ENCODE results near the gene MACROH2A1. TPM values are rescaled to one million over a fixed set of nuclear protein-coding genes. Genes with fewer than 3 reads are reported as not detected.
A peak's percentile ranks its signal among the peaks of the same experiment; 100 is the strongest.

Gene MACROH2A1
- total and polyA plus RNA-seq, 2 experiments from 2014 or later, result 64.9 to 81.6 TPM

- Histone ChIP-seq H3K27ac (ENCODE audit: low read depth) (no peak overlapping the region), H3K9me2 (ENCODE audit: insufficient read depth) (no peaks in the 10 kb centered on the region), H3K36me3 (ENCODE audit: insufficient read depth) (no peaks in the 10 kb centered on the region), H3K79me2 (replicated peaks; ENCODE audit: insufficient read depth) (peaks cover 26% of the 10 kb centered on the region), H3F3A (replicated peaks; ENCODE audit: low read depth) (peaks cover 15% of the 10 kb centered on the region), H4K20me1 (replicated peaks; ENCODE audit: insufficient read depth) (peaks cover 30% of the 10 kb centered on the region), H3K4me1 (ENCODE audit: insufficient read depth) (peaks cover 50% of the 10 kb centered on the region), H2AFZ (peak overlapping the region; percentile 84), H3K27me3 (ENCODE audit: insufficient read depth) (peaks cover 89% of the 10 kb centered on the region), H3K4me3 (peak overlapping the region; percentile 78), H3K4me2 (peak overlapping the region; percentile 88)
- Mint-ChIP-seq H3K4me3 (peak overlapping the region; percentile 79), H3K36me3 (ENCODE audit: low read depth) (no peaks in the 10 kb centered on the region), H3K27me3 (ENCODE audit: insufficient read depth, low read depth, poor library complexity) (peaks cover 36% of the 10 kb centered on the region), H3K9me3 (no peaks in the 10 kb centered on the region), H3K4me1 (peaks cover 63% of the 10 kb centered on the region), H3K27ac (peak overlapping the region; percentile 77)
- peak; percentile 88 for DNase-seq (ENCODE audit: low spot score)
- TF ChIP-seq CREB1 (CRISPR knock-in tag; IDR thresholded peaks at IDR 0.05; ENCODE audit: low read depth), result peak; percentile 34
- no peak for TF ChIP-seq ZNF114 (CRISPR knock-in tag; IDR thresholded peaks at IDR 0.05)
- no peak for TF ChIP-seq CTCF (conservative IDR thresholded peaks at IDR 0.05; ENCODE audit: low read depth in 2 of 2)
- TF ChIP-seq NANOG (IDR thresholded peaks at IDR 0.05; ENCODE audit: borderline replicate concordance), result peak; percentile 58
- TF ChIP-seq ETS1 (IDR thresholded peaks at IDR 0.05), result peak; percentile 67; the same call in 1 of the 2 replicates
- TF ChIP-seq POLR2AphosphoS5 (IDR thresholded peaks at IDR 0.05; ENCODE audit: low read depth), result peak; percentile 23; the same call in 1 of the 2 replicates
- ATAC-seq, result peak; percentile 52
Observed at GRCh38 chr5:135399794-135400542, 937 bp upstream of the MACROH2A1 start.

- peak overlapping the region; percentile 80 for H2AFZ ChIP-seq
- Mint-ChIP-seq H3K4me3 (peak overlapping the region; percentile 81), H3K27ac (peak overlapping the region; percentile 56; the same call in 1 of the 2 replicates), H3K9me3 (no peaks in the 10 kb centered on the region; the same call in 2 of the 3 replicates), H3K4me1 (peaks cover 59% of the 10 kb centered on the region), H3K27me3 (ENCODE audit: insufficient read depth, low read depth, poor library complexity) (peaks cover 33% of the 10 kb centered on the region), H3K36me3 (ENCODE audit: low read depth) (no peaks in the 10 kb centered on the region)
- H3K27ac ChIP-seq (ENCODE audit: low read depth), result no peak overlapping the region
- H3K4me1 ChIP-seq (ENCODE audit: insufficient read depth), result peaks cover 43% of the 10 kb centered on the region
- H3K79me2 ChIP-seq (replicated peaks; ENCODE audit: insufficient read depth), result peaks cover 41% of the 10 kb centered on the region
- H3K36me3 ChIP-seq (ENCODE audit: insufficient read depth), result no peaks in the 10 kb centered on the region
- peak overlapping the region; percentile 88 for H3K4me2 ChIP-seq
- no peaks in the 10 kb centered on the region for H3K9me2 ChIP-seq (ENCODE audit: insufficient read depth)
- peaks cover 15% of the 10 kb centered on the region for H3F3A ChIP-seq (replicated peaks; ENCODE audit: low read depth)
- peaks cover 47% of the 10 kb centered on the region for H4K20me1 ChIP-seq (replicated peaks; ENCODE audit: insufficient read depth)
- H3K4me3 ChIP-seq, result peak overlapping the region; percentile 78
- DNase-seq (ENCODE audit: low spot score) (peak; percentile 73), ATAC-seq (peak; percentile 45)
- no peak for TF ChIP-seq STAT1 (IDR thresholded peaks at IDR 0.05; ENCODE audit: unreplicated experiment)
- TF ChIP-seq EZH2 (IDR thresholded peaks at IDR 0.05; ENCODE audit: low read depth, unreplicated experiment), result no peak
- TF ChIP-seq POLR2AphosphoS5 (IDR thresholded peaks at IDR 0.05; ENCODE audit: low read depth), result no peak
- TF ChIP-seq REST (IDR thresholded peaks at IDR 0.05; ENCODE audit: unreplicated experiment), result no peak
- TF ChIP-seq ETS1 (IDR thresholded peaks at IDR 0.05), result no peak
- no peak for TF ChIP-seq CTCF (conservative IDR thresholded peaks at IDR 0.05; ENCODE audit: low read depth in 2 of 2)
- TF ChIP-seq EZH2phosphoT487 (IDR thresholded peaks at IDR 0.05; ENCODE audit: unreplicated experiment), result no peak
- peaks cover 75% of the 10 kb centered on the region for H3K27me3 ChIP-seq (ENCODE audit: insufficient read depth)
Observed at GRCh38 chr5:135398160-135398854, 724 bp downstream of the MACROH2A1 start.

Measured in GM23338 (cell line).